SHP77 (cell line): ENCODE measurements around the gene LPAR3.
"Not testable (repeated sequence)": the region's sequence is repeated elsewhere in the genome, so short reads cannot be mapped to it uniquely, and the experiment has no call there.

Experiments used
- DNase-seq, 2 experiments: peaks; one replicate each; lab custom pipeline; 2025; lab: John Stamatoyannopoulos, UW

LPAR3 gene, protein sequence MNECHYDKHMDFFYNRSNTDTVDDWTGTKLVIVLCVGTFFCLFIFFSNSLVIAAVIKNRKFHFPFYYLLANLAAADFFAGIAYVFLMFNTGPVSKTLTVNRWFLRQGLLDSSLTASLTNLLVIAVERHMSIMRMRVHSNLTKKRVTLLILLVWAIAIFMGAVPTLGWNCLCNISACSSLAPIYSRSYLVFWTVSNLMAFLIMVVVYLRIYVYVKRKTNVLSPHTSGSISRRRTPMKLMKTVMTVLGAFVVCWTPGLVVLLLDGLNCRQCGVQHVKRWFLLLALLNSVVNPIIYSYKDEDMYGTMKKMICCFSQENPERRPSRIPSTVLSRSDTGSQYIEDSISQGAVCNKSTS

DNA sequence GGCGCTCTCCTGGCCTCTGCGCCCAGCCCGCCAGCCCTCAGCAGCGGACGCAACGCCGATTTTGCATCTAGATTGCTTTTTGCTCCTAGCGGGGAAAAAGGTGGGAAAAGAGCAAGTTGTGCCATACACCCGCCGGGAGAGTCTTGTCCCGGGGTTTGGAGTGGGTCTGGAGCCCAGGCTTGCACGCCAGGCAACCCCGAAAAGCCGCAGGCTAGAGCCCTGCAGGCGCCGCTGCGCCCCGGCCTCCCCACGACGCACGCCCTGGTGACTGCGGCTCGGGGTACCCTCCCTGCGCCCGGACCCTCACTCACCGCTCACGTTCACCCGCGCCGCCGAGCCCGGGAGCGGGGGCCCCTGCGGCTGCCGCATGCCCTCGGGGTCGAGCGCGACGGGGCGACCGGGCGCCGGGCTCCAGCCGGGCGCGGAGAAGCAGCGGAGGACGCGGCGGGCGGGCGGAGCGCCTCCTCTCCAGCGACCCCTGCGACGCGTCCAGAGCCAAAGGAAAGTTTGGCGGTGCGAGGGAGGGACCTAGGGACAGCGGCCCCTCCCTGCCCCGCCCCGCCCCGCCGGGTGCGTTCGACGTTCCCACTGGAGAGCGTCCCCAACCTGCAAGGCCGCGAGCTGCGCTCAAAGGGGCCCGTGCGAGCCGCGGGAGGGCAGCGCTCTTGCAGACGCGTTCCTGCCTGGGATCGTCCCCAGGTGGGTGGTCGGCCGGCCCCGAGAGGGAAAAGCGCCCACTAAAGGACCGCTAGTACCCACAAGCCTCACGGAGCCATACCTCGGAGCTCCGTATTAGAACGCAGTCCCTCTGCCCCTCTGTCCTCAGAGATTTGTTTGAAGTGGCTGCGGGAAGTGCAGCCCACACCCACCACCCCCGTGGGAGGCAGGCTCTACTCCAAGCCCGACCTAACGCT, at the start of gene LPAR3:
Gene LPAR3 (minus strand): TSS at position 502 of the 914 bp plus-strand sequence. CDS start 27,086 bp downstream, outside the sequence.
- no peak for DNase-seq

DNA sequence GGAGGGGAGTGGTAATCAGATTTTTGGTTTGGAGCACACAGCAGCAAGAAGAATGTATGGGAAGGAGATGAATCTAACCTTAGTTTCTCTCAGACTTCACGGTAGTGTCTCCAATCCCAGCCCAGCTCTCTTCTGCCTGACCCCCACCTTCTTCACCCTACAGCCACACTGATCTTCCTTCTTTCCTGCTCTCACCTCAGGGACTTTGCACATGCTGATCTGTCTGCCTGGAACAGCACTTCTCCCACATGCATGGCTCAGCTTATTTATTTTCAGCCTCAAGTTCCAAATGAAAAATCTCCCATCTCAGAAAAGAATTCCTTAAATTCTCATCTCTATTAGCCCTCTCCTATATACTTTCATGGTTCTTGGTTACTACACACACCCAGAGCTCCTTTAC, 48.8 kb upstream of the LPAR3 start:
- no peak for DNase-seq

DNA sequence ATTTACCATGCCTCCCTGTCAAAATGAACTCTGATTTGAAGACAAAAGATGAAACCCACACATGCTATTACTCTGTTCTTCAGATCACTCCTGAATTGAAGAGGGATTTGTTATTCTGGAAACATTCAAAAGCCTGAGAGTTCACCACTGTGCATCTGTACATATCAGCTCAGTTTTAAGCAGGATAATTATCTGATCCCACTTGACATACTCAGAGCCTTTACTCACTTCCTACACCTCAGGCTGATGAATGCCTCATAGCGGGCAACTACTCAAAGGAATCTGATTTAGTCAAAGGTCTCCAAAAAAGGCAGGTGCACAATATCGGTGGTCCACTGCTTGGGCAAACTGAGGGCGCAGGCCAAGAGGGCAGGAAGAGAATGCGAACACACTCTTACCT, 47.5 kb upstream of the LPAR3 start:
- no peak for DNase-seq

DNA sequence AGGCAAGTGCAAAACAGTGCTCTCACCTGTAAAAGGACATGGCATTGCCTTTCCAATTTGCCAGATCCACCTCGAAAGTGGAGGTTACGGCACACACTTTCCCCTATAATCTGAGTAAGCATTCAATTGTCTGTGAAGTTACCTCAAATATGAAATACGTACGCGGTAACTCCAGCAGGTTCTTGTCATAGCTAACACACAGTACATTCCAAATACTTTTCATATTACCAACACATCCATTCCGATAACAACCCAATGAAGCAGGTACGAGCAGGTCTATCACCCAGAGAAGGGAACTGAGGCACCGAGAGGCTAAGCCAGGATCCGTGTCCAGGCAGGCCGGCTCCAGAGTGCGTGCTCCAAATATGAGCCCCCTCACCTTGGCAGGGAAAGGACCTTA, 46.8 kb upstream of the LPAR3 start:
- no peak for DNase-seq

DNA sequence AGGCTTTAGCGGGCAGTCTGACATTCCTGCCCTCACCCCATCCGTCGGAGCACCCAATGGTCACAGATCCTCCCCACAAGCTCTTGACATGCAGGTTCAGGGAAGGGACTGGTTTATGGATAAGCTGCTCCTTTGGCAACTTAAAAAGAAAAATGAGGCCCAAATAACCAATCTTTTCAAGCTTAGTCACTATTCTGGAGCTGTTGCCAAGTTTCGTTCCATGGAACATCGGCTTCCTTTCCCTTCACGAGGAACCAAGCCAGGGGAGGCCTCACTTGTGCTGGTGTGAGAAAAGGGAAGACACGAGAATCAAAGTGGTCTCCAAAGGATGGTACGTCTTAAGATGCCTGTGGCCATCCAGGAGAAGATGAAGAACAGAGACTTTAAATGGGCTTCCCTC, 46.1 kb upstream of the LPAR3 start:
- DNase-seq = no peak

DNA sequence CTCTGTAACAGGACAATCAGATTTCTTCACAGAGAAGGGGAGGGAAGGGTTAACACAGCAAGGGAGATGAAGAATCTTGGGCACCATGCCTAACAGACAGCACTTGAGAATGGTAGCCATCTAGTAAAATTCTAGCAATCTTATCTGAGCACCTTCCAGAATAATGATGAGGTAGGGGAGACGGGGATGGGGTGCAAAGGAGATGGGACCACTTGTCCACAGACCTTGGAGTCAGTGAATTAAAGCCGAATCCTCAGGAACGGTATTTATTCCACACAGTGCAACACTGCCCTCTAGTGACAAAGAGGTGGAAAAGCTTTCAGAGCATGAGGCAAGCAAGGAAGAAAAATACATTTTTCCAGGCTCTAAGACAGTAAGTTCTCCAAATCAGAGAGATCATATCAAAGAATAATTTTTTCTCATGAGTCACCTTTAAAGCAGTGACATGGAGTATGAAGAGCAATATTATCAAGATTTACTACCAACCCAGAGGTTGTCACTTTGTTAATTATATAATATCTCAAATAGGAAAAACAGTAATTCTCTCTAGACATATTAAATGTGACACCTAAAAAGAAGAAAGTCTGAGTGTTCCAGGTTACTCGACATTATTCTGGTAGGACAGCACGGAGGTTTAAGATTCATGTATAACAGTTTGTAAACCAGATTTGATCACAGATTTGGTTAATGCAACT, 43.3 kb upstream of the LPAR3 start:
- DNase-seq = peak; percentile 21 to 29

DNA sequence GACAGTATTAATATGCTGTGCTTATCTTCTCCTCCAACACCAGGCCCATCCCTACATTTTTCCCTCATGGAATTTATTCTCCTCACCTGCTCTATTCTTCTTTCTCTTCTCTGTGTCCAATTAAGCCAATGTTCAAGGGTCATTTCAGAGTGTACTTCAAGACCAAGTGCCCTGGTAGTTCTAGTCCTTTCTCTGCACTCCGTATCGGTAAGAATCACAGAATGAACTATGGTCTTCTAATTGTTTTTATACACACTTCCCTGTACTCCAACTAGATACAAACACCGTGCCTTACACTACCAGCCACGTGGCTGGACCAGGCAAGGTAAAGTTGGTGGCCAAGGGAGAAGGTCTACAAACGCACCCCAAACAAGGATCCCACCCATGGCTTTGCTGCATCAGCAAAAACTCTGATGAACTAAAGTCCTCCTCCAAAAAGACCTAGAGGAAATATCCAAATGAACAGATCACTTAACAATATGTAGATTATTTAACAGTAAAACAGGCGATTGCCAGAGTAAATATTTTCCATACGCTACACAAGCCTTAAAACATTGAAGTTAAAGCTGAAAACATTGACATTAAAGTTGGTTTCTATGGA, 40.1 kb upstream of the LPAR3 start:
- no peak for DNase-seq

DNA sequence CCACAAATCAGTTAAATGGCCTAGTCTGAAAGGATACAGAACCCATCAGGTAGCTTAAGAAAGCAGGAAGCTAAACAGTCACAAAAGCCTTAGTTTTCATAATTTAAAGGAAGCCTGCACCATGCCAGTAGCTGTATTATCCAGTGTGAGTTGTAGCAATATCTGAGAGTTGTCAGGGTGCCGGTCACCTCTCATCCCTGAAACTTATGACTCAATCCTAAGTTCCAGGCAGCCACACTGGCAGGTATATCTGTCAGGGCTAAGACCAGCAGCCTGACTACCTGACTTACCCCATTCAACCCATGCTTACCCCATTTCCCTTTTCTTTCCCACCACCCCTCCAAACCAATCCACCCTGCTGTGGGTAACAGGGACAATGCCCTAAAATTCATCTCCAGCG, 37.8 kb upstream of the LPAR3 start:
- no peak for DNase-seq

DNA sequence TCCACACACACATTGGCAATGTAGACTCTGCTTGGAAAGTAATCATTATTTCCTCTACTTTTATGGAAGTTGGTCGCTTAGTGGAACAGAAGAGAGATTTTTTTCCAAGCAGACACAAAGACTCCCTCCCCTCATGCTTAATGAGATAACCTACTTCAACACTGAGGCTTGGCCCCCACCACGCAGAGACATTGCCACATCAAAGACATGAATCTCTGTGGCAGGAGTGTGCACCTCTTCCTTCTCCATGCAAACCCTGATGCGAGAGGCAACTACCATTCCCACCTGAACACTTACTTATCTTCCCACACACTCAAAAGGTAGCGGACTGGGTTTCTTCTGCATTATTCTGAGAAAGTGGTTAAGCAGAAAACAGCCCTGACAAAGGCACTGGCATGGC, 37.3 kb upstream of the LPAR3 start:
- no peak for DNase-seq

DNA sequence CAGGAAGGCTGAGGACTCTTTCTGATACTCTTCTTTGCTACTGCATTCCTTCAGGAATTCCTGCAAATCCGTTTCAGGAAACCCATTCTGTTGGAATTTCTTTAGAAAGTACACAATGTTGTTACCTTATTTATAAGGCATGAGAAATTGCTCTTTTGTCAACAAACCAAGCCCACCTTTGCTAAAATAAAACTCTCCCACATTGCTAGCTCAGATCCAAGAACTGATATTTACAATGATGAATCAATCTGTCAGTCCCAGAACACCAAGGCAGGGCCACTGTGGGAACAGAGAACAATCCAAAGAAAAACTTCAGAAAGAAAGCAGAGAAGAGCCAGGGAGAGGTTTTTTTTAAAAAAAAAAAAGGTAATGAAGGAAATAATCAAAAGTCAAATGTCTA, 36.6 kb upstream of the LPAR3 start:
- no peak for DNase-seq

DNA sequence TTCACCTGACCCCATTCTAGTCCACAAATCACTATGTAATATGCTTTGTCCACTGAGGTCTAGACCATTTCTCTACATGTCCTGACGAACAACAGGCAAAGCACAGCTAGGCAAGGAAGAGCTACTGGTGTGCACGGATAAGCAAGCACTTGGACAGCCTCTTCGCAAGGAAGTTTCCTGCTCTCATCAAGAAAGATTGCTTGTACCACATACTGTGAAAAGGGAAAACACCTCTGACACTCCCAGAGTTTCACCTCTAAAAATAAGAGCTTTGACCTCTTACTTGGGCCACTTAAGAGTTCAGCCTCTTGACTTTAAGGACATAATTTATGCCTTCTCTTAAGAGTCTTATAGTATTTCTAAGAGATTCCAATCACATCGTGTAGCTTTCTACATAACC, 36.0 kb upstream of the LPAR3 start:
- no peak for DNase-seq

DNA sequence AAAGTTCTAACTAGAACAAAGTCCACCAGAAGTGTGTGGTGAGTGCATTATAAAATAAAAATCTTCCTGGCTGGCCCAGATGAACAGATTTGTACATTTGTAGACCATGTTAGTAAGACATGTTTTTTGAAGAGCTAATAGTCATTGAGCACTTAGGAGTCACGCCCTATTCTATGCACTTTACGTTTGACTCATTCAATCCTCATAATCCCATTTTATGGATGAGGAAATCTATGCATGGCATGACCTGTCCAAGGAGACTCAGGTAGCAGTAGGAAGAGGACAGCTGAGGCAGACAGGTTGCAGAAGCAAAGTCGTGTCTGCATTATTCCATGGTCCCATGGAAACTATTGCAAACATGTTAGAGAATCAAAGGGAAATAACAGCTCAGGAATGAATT, 30.3 kb upstream of the LPAR3 start:
- no peak for DNase-seq

DNA sequence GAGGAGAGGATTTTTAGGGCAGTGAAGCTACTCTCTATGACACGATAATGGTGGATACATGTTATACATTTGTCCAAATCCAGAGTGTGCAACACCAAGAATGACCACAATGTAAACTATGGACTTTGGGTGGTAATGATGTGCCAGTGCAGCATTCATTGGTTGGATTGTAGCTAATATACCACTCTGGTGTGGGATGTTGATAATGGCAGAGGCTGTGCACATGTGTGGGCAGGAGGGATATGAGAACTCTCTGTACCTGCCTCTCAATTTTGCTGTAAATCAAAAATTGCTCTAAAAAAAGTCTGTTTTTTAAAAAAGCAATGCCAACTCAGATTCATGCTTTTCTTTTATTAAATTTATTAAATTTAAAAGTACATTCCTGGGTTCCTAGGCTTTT, 27.2 kb upstream of the LPAR3 start:
- no peak for DNase-seq

DNA sequence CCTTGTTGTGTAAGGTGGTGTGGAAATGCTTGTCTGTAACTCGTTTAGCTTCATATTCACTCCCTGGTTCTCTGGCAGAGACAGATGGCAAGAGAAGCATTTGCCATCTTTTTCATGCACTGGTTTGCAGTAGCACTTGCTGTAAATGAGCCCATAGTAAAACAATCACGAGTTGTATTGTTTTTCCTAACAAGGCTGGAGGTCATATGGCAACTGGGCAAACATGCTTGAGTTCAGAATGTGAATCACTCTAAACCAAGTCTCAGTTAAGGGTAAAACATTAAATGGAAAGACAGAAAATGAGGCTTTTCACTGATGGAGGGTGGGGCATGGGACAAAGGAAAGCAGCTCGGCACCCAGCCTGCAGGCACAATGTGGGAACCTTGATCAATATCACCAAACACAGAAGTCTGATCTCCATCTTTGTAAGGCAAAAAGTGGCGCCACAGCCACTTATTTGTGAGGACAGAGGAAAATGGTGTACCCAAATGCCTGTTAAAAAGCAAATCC, 26.5 kb upstream of the LPAR3 start:
- DNase-seq = no peak

DNA sequence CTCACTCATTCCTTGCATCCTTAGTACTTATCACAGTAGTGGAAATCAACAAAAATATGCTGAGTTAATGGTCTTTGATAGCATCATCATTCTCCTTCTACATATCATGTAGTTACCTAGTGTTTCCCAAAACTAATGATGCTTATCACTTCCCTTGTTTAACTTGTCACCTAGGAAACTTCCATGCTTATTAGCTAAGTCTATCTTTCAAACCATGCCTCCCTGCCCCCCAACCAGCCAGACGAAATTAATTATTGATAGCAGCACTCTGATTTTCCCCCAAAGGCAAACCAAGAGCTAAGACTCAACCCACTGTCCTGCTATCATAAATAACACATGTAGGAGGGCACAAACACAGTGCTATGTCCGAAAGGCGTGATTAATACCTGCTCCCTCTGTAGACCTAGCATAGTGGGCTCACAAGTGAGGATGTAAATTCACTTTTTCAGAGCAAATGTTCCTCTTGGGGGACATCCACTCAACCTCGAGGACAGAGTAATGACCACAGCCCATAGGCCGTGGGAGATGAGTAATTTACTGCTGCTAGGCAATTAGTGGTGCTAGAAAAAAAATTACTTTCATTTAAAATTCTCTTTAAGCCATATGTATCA, 25.8 kb upstream of the LPAR3 start:
- no peak for DNase-seq

DNA sequence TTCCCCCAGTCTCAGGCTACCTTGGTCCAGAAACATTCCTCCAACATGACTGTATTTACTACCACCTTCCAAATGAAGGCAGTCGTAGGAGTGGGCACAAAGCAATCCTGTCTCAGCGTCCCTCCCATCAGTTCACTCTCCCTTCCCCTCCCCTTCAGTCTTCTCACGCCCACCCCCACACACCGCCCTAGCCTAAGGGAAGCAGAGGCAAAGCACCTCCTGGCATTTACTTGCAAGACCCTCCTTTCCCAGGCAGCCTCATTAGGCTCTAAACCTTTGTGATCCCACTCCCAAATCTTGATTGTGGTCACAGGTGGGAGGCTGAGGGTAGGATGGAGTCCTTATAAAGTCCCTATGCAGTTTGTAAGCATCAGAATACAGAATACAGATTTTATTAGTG, 23.9 kb upstream of the LPAR3 start:
- no peak for DNase-seq

DNA sequence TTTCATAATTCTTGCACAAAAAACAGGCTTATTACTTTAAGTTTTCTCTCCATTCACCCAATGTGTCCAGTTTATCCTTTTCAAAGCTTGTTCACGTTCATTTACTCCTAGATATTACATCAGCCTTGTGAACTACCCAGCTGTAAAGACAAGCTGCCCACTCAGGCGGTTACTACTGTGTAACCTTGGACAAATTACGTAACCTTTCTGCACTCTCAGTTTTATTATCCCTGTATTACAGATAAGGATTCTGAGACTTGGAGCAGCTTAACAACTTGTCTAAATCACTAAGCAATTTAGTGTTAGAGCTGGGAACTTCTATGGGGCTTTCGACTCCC, 20.5 kb upstream of the LPAR3 start:
- peak; percentile 1 to 6 for DNase-seq

DNA sequence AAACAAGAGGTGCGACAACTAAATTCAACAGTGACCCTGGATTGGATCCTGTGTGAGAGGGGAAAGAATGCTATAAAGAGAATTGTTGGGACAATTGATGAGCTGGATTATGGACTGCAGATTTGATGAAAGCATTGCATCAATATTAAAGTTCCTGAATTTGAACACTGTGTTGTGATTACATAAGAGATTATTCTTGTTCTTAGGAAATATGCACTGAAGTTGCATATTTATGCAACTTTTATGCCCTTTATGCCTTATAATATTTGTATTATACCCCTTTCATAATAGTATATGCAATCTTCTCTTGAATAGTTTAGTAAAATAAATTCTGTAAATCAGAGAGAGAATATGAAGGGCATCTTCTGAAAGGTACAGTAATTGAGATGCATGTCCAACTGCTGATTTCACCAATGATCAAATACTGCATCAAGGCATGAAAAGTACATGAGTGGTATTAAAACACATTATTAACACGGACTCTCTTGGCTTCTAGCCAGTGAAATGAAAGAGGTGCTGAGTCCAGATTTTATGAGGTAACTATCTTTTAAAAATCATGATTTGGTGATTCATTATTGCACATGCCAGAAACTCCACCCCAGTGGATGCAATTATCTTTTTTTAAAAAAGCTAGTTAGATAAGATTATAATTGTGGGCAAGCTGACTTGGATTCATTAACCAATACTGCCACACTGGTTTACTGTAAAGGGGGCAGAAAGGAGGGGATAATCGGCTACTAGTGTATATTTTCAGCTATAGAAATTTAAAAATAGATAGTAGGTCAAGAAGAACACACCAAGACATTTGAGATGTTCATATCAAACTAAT, 19.9 kb upstream of the LPAR3 start:
- DNase-seq = no peak

DNA sequence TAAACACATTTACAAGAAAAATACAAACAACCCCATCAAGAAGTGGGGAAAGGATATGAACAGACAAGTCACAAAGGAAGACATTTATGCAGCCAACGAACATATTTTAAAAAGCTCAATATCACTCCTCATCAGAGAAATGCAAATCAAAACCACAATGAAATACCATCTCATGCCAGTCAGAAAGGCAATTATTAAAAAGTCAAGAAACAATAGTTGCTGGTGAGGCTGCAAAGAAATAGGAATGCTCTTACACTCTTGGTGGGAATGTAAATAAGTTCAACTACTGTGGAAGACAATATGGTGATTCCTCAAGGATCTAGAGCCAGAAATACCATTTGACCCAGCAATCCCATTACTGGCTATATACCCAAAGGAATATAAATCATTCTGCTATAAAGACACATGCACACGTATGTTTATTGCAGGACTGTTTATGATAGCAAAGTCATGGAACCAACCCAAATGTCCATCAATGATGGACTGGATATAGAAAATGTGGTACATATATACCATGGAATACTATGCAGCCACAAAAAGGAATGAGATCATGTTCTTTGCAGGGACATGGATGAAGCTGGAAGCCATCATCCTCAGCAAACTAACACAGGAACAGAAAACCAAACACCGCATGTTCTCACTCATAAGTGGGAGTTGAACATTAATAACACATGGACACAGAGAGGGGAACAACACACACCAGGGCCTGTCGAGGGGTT, 15.9 kb upstream of the LPAR3 start:
- not testable (repeated sequence) for DNase-seq
